ENCODE measurements around the gene GAL3ST2.

- no peak for TF ChIP-seq REST (IDR thresholded peaks at IDR 0.05; ENCODE audit: borderline replicate concordance)
- TF ChIP-seq POLR2AphosphoS5 (IDR thresholded peaks at IDR 0.05) = no peak
These were observed 24.4 kb upstream of the GAL3ST2 start for GRCh38 chr2:241752253-241752652.

Data from neural cell (in vitro differentiated cells).